Adrenal gland (tissue), 5 donors: ENCODE measurements around the gene NCKAP5.

Experiments
- CTCF ChIP-seq, 6 experiments: fragments of 450-650 bp in 4 of 6; fragments of 200-600 bp in 2 of 6; sonication (generic) in 1 of 6; IDR thresholded peaks; 1 replicate in 5 of 6; 2 replicates in 1 of 6; pipeline versions ENCODE4 v1.5.1 to v1.8.0; 2016 to 2021; ENCODE audit warnings: antibody characterized with exemption in 6 of 6, mild to moderate bottlenecking in 2 of 6, moderate library complexity in 1 of 6
- POLR2A ChIP-seq, 2 donors: fragments of 450-650 bp; IDR thresholded peaks; one replicate each; pipeline ENCODE4 v1.6.1; 2017; ENCODE audit warnings: antibody characterized with exemption in 2 of 2, mild to moderate bottlenecking in 2 of 2, moderate library complexity in 1 of 2
- donor health status: DM: no; HTN: no; CAD: no.

- no peak for TF ChIP-seq CTCF (IDR thresholded peaks at IDR 0.05)
- no peak for TF ChIP-seq POLR2A (IDR thresholded peaks at IDR 0.05)
Observed at GRCh38 chr2:133218204-133218603, 350.1 kb downstream of the NCKAP5 start.
